NOMO-1 treated with DMSO at 0.1 percent for 48 hours (cell line): ENCODE results near the gene PCBP3.
"Not testable (repeated sequence)": the region's sequence is repeated elsewhere in the genome, so short reads cannot be mapped to it uniquely, and the experiment has no call there.

Experiments used
- DNase-seq: peaks from one replicate; lab custom pipeline; 2025; ENCODE audit not compliant: unreplicated experiment; lab: John Stamatoyannopoulos, UW

The PCBP3 gene

GRCh38 chr21:45634511-45635183 lies 8.9 kb upstream of the PCBP3 start:
- DNase-seq, result no peak

- no peak for DNase-seq
These were observed 8.0 kb upstream of the PCBP3 start for GRCh38 chr21:45635271-45636151.

GRCh38 chr21:45636459-45636858 lies 7.1 kb upstream of the PCBP3 start:
- DNase-seq, result no peak

- DNase-seq, result no peak
These were observed 6.4 kb upstream of the PCBP3 start for GRCh38 chr21:45636951-45637646.

GRCh38 chr21:45637883-45638282 lies 5.6 kb upstream of the PCBP3 start:
- no peak for DNase-seq

- DNase-seq, result no peak
These were observed 4.8 kb upstream of the PCBP3 start for GRCh38 chr21:45638707-45639106.

GRCh38 chr21:45639206-45640000 lies 4.1 kb upstream of the PCBP3 start:
- DNase-seq, result no peak

GRCh38 chr21:45640001-45640887 lies 3.3 kb upstream of the PCBP3 start:
- peak; percentile 60 for DNase-seq

- DNase-seq, result no peak
These were observed 2.5 kb upstream of the PCBP3 start for GRCh38 chr21:45640888-45641479.

GRCh38 chr21:45641480-45642035 lies 2.0 kb upstream of the PCBP3 start:
- DNase-seq, result no peak

GRCh38 chr21:45642122-45642813 lies 1.3 kb upstream of the PCBP3 start:
- DNase-seq, result no peak

- peak; percentile 15 for DNase-seq
These were observed 749 bp downstream of the PCBP3 start for GRCh38 chr21:45644041-45644906.

GRCh38 chr21:45651921-45652320 lies 8.4 kb downstream of the PCBP3 start:
- no peak for DNase-seq

GRCh38 chr21:45655124-45655523 lies 11.6 kb downstream of the PCBP3 start:
- DNase-seq, result no peak

GRCh38 chr21:45656114-45656513 lies 12.6 kb downstream of the PCBP3 start:
- DNase-seq, result not testable (repeated sequence)

- not testable (repeated sequence) for DNase-seq
These were observed 18.5 kb downstream of the PCBP3 start for GRCh38 chr21:45661913-45662622.

- DNase-seq, result not testable (repeated sequence)
These were observed 19.2 kb downstream of the PCBP3 start for GRCh38 chr21:45662623-45663245.
